T-cell (primary cell): ENCODE results near the gene INPP4B. TPM values are rescaled to one million over a fixed set of nuclear protein-coding genes. Genes with fewer than 3 reads are reported as not detected.

Experiments
- ATAC-seq, 4 experiments: fragments of 200-7000 bp in 3 of 4; fragments of 150-1000 bp in 1 of 4; cut with Tn5 transposase; replicated peaks in 1 of 4; 1 replicate in 3 of 4; 2 replicates in 1 of 4; pipeline ENCODE4 v1.10.0; 2021; ENCODE audit warnings: moderate library complexity in 3 of 4, mild to moderate bottlenecking in 2 of 4, moderate number of reproducible peaks in 1 of 4
- CTCF ChIA-PET, 2 donors: fragments of 300-600 bp; sonication (Branson Sonifier 250); formaldehyde crosslinking; loops; one replicate each; lab custom pipeline; 2022; ENCODE audit warnings: antibody characterized with exemption in 2 of 2; lab: Charles Lee
- POLR2A ChIA-PET, 2 donors: fragments of 300-600 bp; sonication (Branson Sonifier 250); formaldehyde crosslinking; loops; one replicate each; lab custom pipeline; 2022; ENCODE audit warnings: antibody characterized with exemption in 2 of 2; lab: Charles Lee
- DNase-seq, 35 experiments: peaks; one replicate each; pipeline versions ENCODE4 v3.0.0 to v3.0.0-alpha.2; 2013 to 2023
- H3K27ac ChIP-seq: one replicate; pipeline ENCODE4 v1.5.1; 2013; ENCODE audit warnings: low read length
- H3K27me3 ChIP-seq, 2 experiments: replicated peaks in 1 of 2; 1 replicate in 1 of 2; 2 replicates in 1 of 2; pipeline versions ENCODE4 v1.6.1 to v1.7.0; 2013; ENCODE audit warnings: low read length in 1 of 2, mixed read lengths in 1 of 2; ENCODE audit not compliant: control insufficient read depth in 2 of 2, insufficient read depth in 2 of 2; ENCODE audit errors: extremely low read depth in 1 of 2
- H3K36me3 ChIP-seq, 2 donors: 1 replicate in 1 of 2; 2 replicates in 1 of 2; pipeline versions ENCODE4 v1.6.1 to v1.7.0; 2013; ENCODE audit warnings: low read length in 1 of 2; ENCODE audit not compliant: control insufficient read depth in 2 of 2, insufficient read depth in 1 of 2; ENCODE audit errors: extremely low read depth in 1 of 2
- H3K4me1 ChIP-seq, 2 experiments: 1 replicate in 1 of 2; 2 replicates in 1 of 2; pipeline versions ENCODE4 v1.6.1 to v1.7.0; 2013; ENCODE audit warnings: low read length in 2 of 2, mixed read lengths in 1 of 2; ENCODE audit not compliant: insufficient read depth in 2 of 2, control insufficient read depth in 1 of 2; ENCODE audit errors: extremely low read depth in 1 of 2
- H3K4me3 ChIP-seq, 2 donors: 1 replicate in 1 of 2; 2 replicates in 1 of 2; pipeline versions ENCODE4 v1.5.1 to v1.7.0; 2013; ENCODE audit warnings: mild to moderate bottlenecking in 2 of 2, low read length in 1 of 2, moderate library complexity in 1 of 2; ENCODE audit not compliant: control insufficient read depth in 1 of 2; ENCODE audit errors: extremely low read depth in 1 of 2
- H3K9me3 ChIP-seq: 2 replicates; pipeline ENCODE4 v1.7.0; 2013
- H3K27ac Mint-ChIP-seq, 2 donors: one replicate each; pipeline ENCODE4 v1.8.0; 2020 to 2021; ENCODE audit warnings: mild to moderate bottlenecking in 2 of 2, mixed read lengths in 2 of 2
- H3K27me3 Mint-ChIP-seq, 2 donors: one replicate each; pipeline ENCODE4 v1.8.0; 2021 to 2022; ENCODE audit warnings: mixed read lengths in 2 of 2
- H3K36me3 Mint-ChIP-seq: one replicate; pipeline ENCODE4 v1.8.0; 2021; ENCODE audit warnings: mixed read lengths
- H3K4me1 Mint-ChIP-seq, 3 donors: one replicate each; pipeline ENCODE4 v1.8.0; 2020 to 2022; ENCODE audit warnings: mixed read lengths in 3 of 3, mild to moderate bottlenecking in 1 of 3
- H3K4me3 Mint-ChIP-seq, 3 donors: one replicate each; pipeline ENCODE4 v1.8.0; 2020 to 2022; ENCODE audit warnings: mild to moderate bottlenecking in 3 of 3, mixed read lengths in 3 of 3, moderate library complexity in 3 of 3
- H3K9me3 Mint-ChIP-seq, 3 donors: one replicate each; pipeline ENCODE4 v1.8.0; 2020 to 2022; ENCODE audit warnings: mixed read lengths in 3 of 3
- WGBS: methylation state at CpG from one replicate; pipeline ENCODE4 v1.1.5; 2013; ENCODE audit warnings: missing lambda C conversion rate; ENCODE audit not compliant: insufficient coverage; 5-methylcytosine and 5-hydroxymethylcytosine counted together
- total RNA-seq, 35 experiments: library from RNA in 6 of 35; stranded (reverse) in 6 of 35; fragments of 120-200 nt in 1 of 35; gene quantifications; one replicate each; pipeline versions ENCODE4 v1.2.1 to v1.2.4 and lab custom pipeline; 2013 to 2026

INPP4B gene
- total RNA-seq, 5 donors from 2014 or later (not counting 1 experiment from before 2014, with no cell fraction given), result 47.4 to 99.7 (median 71.3) TPM

DNA sequence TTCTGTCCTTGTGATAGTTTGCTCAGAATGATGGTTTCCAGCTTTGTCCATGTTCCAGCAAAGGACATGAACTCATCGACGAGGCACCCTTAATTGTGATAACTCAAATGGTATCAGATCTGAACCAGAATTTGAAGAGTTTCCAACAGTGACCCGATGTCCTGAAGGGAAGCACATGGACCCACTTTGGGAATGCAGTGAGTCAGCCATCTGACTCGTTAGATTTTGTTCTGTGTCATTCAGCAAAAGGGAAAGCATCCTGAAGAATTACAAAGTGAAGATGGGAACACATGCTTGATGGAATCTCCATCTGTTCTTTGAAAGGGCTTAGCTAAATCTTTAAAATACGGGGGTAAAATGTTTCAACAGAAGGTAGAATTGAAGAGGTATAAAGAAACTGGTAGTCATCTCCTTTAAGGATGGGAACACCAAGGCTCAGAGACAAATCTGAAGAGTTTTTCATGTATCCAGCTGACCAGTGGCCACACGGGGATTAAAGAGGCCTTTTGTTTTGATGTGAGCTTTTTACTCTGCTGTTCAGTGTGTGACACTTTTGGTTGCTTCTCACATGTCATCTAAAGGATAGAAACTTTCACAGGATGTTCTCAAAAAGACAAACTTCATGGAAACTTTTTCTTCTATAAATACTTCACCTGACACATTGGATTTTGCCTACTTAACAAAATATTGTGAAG, 393.8 kb downstream of the INPP4B start:
- H3K9me3 ChIP-seq, result no peaks in the 10 kb centered on the region
- Mint-ChIP-seq H3K9me3 (peaks cover 6 to 14% (median 6%) of the 10 kb centered on the region in 3 donors), H3K27me3 (no peaks in the 10 kb centered on the region), H3K4me1 (peaks cover 4 to 18% (median 12%) of the 10 kb centered on the region in 3 donors), H3K36me3 (peaks cover 21% of the 10 kb centered on the region), H3K4me3 (no peak overlapping the region), H3K27ac (no peak overlapping the region)
- 93% methylated on average over 5 of the region's 6 CpGs for WGBS
- no peaks in the 10 kb centered on the region for H3K36me3 ChIP-seq
- POLR2A ChIA-PET, result no interaction called here
- no peak overlapping the region for H3K4me3 ChIP-seq
- CTCF ChIA-PET, result interaction anchor here in 1 of 2 donors (0.6 kb wide), 1 partner anchor 437 kb away, joined by 6 read pairs; no protein-coding TSS in a partner anchor
- H3K27me3 ChIP-seq, result no peaks in the 10 kb centered on the region
- no peak for DNase-seq
- ATAC-seq, result no peak
- no peaks in the 10 kb centered on the region for H3K4me1 ChIP-seq
- no peak overlapping the region for H3K27ac ChIP-seq

DNA sequence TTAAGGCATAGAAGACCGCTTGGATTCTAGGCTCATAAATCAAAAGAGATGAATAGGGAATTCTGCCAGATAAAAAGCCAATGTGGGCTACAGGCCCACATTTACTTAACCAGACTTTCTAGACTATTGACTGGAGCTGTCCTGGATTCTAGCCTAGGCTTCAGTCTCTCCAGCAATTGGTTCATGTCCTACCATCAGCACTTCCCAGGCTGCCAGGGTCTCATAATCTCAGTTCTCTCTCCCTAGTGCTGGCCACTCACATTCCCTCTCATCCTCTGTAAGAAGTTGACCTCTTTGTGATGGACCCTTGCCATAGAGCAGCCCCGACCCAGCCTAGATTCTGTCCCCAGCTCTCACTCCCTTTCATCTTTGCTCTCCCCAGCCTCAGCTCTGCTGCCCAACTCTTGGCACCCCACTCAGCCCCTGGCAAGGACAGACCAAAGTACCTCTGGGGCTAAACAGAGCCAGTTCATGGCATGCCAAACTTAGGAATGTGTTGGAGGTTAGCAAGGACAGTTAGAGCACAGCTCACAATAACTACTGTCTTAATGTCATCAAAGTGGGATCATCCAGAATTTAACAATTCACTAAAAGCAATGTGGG, 396.2 kb downstream of the INPP4B start:
- H3K9me3 Mint-ChIP-seq, result no peaks in the 10 kb centered on the region
- no peak for ATAC-seq
- Histone ChIP-seq H3K4me1 (peaks cover 0 to 4% of the 10 kb centered on the region in 2 experiments), H3K4me3 (no peak overlapping the region), H3K27me3 (no peaks in the 10 kb centered on the region), H3K36me3 (no peaks in the 10 kb centered on the region), H3K27ac (no peak overlapping the region), H3K9me3 (no peaks in the 10 kb centered on the region)
- WGBS, result 100% methylated on average over 1 of the region's 2 CpGs
- DNase-seq, result no peak
- ChIA-PET POLR2A (interaction anchor here in 1 of 2 donors (0.7 kb wide), 1 partner anchor 344 kb away, joined by 5 read pairs; no protein-coding TSS in a partner anchor), CTCF (no interaction called here)
- peaks cover 7% of the 10 kb centered on the region for H3K36me3 Mint-ChIP-seq
- no peak overlapping the region for H3K27ac Mint-ChIP-seq
- H3K27me3 Mint-ChIP-seq, result no peaks in the 10 kb centered on the region
- no peak overlapping the region for H3K4me3 Mint-ChIP-seq
- peaks cover 16 to 29% (median 23%) of the 10 kb centered on the region in 3 donors for H3K4me1 Mint-ChIP-seq

GRCh38 chr4:142447009-142447408, 399.1 kb downstream of the INPP4B start:
- Mint-ChIP-seq H3K27me3 (no peaks in the 10 kb centered on the region), H3K27ac (peak overlapping the region in 1 of 2 donors; percentile 5), H3K4me3 (peak overlapping the region in 2 of 3 donors; percentile 7 to 45), H3K9me3 (peaks cover 0 to 5% (median 4%) of the 10 kb centered on the region in 3 donors), H3K4me1 (peaks cover 19 to 33% (median 29%) of the 10 kb centered on the region in 3 donors), H3K36me3 (peaks cover 4% of the 10 kb centered on the region)
- CTCF ChIA-PET, result no interaction called here
- ATAC-seq (peak in 2 of 4 experiments; percentile 40 to 54), DNase-seq (no peak)
- no peak overlapping the region for H3K27ac ChIP-seq
- H3K9me3 ChIP-seq, result no peaks in the 10 kb centered on the region
- peaks cover 0 to 4% of the 10 kb centered on the region in 2 experiments for H3K4me1 ChIP-seq
- no peaks in the 10 kb centered on the region for H3K36me3 ChIP-seq
- no peaks in the 10 kb centered on the region for H3K27me3 ChIP-seq
- no peak overlapping the region for H3K4me3 ChIP-seq
- WGBS, result 72% methylated on average over 3 of the region's 3 CpGs
- POLR2A ChIA-PET, result no interaction called here

- peaks cover under 1% of the 10 kb centered on the region for H3K36me3 Mint-ChIP-seq
- Histone ChIP-seq H3K4me1 (peaks cover 0 to 4% of the 10 kb centered on the region in 2 experiments), H3K9me3 (no peaks in the 10 kb centered on the region), H3K36me3 (no peaks in the 10 kb centered on the region), H3K27ac (no peak overlapping the region), H3K27me3 (no peaks in the 10 kb centered on the region), H3K4me3 (no peak overlapping the region)
- H3K4me3 Mint-ChIP-seq, result no peak overlapping the region
- CTCF ChIA-PET, result no interaction called here
- H3K27ac Mint-ChIP-seq, result no peak overlapping the region
- POLR2A ChIA-PET, result no interaction called here
- ATAC-seq, result no peak
- peaks cover 16 to 28% (median 27%) of the 10 kb centered on the region in 3 donors for H3K4me1 Mint-ChIP-seq
- H3K9me3 Mint-ChIP-seq, result peaks cover 0 to 5% (median 4%) of the 10 kb centered on the region in 3 donors
- DNase-seq, result peak in 5 of 35 experiments; percentile 2 to 11 (median 5)
- WGBS, result 94% methylated on average over 3 of the region's 5 CpGs
- no peaks in the 10 kb centered on the region for H3K27me3 Mint-ChIP-seq
These were observed 402.6 kb downstream of the INPP4B start for GRCh38 chr4:142443469-142443868.

DNA sequence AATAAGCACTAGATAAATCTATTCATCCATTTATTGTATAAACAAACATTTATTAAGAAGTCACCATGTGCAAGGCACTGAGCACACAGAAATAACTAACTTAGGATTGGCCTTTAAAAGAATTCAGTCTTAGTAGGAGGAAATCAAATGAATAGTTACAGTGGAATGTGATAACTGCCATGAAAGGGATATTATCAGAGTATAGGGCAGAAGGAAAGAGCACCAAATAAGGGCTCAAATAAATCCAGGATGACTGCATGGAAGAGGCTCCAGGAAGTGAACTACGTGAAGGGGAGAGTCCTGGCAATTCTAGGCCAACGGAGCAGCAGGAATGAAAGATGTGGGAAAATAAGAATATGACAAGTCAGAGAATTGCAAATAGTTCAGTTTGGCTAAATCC, 406.0 kb downstream of the INPP4B start:
- H3K4me1 Mint-ChIP-seq, result peaks cover 6 to 16% (median 15%) of the 10 kb centered on the region in 3 donors
- no peak overlapping the region for H3K4me3 ChIP-seq
- H3K27me3 ChIP-seq, result peaks cover 0 to 2% of the 10 kb centered on the region in 2 experiments
- peaks cover 0 to 8% (median 4%) of the 10 kb centered on the region in 3 donors for H3K9me3 Mint-ChIP-seq
- ATAC-seq (no peak), DNase-seq (no peak)
- ChIA-PET POLR2A (interaction anchor here in 1 of 2 donors (0.6 kb wide), 1 partner anchor 102 kb away, joined by 3 read pairs; no protein-coding TSS in a partner anchor), CTCF (interaction anchor here in 1 of 2 donors (0.9 kb wide), 1 partner anchor 23 kb away, joined by 3 read pairs; no protein-coding TSS in a partner anchor)
- H3K27ac ChIP-seq, result no peak overlapping the region
- H3K27me3 Mint-ChIP-seq, result no peaks in the 10 kb centered on the region
- 86% methylated on average over 2 of the region's 2 CpGs for WGBS
- no peaks in the 10 kb centered on the region for H3K9me3 ChIP-seq
- H3K4me3 Mint-ChIP-seq, result no peak overlapping the region
- H3K36me3 Mint-ChIP-seq, result peaks cover 8% of the 10 kb centered on the region
- peaks cover 0 to 7% of the 10 kb centered on the region in 2 experiments for H3K4me1 ChIP-seq
- H3K36me3 ChIP-seq, result no peaks in the 10 kb centered on the region
- H3K27ac Mint-ChIP-seq, result no peak overlapping the region

DNA sequence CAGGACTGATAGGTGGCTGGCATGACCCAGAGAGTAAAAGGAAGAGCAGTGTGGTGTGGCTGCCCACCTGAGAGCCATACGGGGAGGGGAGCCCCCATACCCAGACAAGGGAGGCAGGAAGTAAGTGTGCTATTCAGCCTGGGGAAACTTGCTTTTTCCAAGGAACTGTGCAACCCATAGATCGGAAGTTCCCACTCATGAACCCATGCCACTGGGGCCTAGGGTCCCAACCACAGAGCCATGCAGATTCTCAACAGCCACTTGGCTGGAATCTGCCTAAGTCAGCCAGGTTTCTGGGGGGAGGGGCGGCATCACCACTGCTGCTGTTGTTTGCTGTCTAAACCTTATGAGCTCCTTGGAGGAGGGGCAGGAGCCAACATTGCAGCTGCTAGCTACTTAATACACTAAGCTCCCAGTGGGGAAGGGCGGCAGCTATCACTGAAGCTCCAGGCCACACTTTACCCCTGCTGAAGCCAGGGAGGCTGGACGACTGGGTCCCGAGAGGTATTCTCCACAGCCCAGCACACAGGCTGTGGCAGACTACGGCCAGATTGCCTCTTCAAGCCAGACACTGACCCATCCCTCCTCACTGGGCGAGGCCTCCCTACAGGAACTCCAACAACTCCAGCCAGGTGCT, 410.4 kb downstream of the INPP4B start:
- Mint-ChIP-seq H3K27me3 (no peaks in the 10 kb centered on the region), H3K27ac (peak overlapping the region in 1 of 2 donors; percentile 29)
- CTCF ChIA-PET, result interaction anchor here in 1 of 2 donors (0.6 kb wide), 1 partner anchor 221 kb away, joined by 3 read pairs; no protein-coding TSS in a partner anchor

More for the DNA sequence above, 410.4 kb downstream of the INPP4B start:
- no peak for DNase-seq
- no peak for ATAC-seq
- Mint-ChIP-seq H3K4me1 (peaks cover 24 to 33% (median 31%) of the 10 kb centered on the region in 3 donors), H3K36me3 (peaks cover 12% of the 10 kb centered on the region), H3K9me3 (peaks cover 0 to 4% (median 0%) of the 10 kb centered on the region in 3 donors), H3K4me3 (no peak overlapping the region)
- POLR2A ChIA-PET, result no interaction called here
- Histone ChIP-seq H3K4me1 (peaks cover 0 to 10% of the 10 kb centered on the region in 2 experiments), H3K4me3 (no peak overlapping the region), H3K9me3 (no peaks in the 10 kb centered on the region), H3K27ac (no peak overlapping the region), H3K36me3 (no peaks in the 10 kb centered on the region), H3K27me3 (peaks cover 0 to 2% of the 10 kb centered on the region in 2 experiments)
- WGBS, result 97% methylated on average over 7 of the region's 8 CpGs
